ENCODE measurements around the gene PEPD.

The PEPD gene

DNA sequence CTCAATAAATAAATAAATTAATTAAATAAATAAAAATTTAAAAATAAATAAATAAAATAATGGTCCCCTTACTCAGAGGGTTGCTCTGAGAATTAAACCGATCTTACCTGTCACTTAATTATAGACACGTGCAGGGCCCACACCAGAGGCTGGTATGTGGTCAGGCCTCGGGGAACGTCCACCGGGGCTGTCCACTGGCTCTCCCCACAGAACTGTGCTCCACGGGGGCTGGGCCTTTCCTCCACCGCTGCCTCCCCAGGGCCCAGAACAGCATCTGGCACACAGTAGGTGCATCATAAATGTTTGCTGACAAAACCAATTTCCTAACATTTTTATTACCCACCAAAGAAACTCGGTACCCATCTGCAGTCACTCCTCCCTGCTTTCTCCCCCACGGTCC lies 78.9 kb downstream of the PEPD start:
- TF ChIP-seq, protein P1, sequence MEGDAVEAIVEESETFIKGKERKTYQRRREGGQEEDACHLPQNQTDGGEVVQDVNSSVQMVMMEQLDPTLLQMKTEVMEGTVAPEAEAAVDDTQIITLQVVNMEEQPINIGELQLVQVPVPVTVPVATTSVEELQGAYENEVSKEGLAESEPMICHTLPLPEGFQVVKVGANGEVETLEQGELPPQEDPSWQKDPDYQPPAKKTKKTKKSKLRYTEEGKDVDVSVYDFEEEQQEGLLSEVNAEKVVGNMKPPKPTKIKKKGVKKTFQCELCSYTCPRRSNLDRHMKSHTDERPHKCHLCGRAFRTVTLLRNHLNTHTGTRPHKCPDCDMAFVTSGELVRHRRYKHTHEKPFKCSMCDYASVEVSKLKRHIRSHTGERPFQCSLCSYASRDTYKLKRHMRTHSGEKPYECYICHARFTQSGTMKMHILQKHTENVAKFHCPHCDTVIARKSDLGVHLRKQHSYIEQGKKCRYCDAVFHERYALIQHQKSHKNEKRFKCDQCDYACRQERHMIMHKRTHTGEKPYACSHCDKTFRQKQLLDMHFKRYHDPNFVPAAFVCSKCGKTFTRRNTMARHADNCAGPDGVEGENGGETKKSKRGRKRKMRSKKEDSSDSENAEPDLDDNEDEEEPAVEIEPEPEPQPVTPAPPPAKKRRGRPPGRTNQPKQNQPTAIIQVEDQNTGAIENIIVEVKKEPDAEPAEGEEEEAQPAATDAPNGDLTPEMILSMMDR (IDR thresholded peaks at IDR 0.05; ENCODE audit: borderline replicate concordance, insufficient read depth, low read depth, low read length), result no peak
- H3K4me3 ChIP-seq (ENCODE audit: low read depth, low read length), result no peak overlapping the region

DNA sequence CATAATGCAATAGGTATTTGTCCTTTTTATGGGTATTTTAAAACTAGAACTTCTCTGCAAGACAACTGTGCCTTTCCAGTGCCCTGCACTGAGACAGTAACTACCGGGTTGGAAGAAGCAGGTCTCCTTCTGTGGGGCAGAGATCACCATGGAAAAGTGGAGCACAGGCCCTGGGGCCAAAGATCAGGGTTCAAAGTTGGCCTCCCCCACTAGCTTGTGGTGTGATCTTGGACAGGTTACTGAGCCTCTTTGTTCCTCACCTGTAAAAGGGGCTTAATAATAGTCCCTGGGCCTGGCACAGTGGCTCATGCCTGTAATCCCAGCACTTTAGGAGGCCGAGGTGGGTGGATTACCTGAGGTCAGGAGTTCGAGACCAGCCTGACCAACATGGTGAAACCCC lies 79.8 kb downstream of the PEPD start:
- no peak overlapping the region for H3K4me3 ChIP-seq (ENCODE audit: low read depth, low read length)
- TF ChIP-seq, protein P1 (IDR thresholded peaks at IDR 0.05; ENCODE audit: borderline replicate concordance, insufficient read depth, low read depth, low read length), result no peak

DNA sequence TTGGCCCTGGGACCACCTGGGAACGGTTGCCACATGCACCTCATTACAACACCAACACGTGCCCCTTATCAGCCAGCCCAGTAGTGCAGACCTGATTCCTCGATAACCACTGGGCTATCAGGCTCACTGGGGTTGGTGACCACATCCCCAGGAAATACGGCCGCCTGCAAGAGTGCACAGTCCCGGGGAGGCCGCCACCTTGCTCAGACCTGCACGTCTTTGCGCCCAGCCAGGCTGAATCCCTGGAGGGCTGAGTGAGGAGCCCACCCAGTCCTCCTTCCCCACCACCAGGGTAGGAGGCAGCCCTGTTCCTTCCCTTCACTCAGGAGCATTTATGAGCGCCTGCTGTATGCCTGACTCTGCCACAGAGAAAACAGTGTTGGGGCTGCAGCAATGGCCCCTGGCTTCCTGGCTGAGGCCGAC lies 80.3 kb downstream of the PEPD start:
- TF ChIP-seq, protein P1 (IDR thresholded peaks at IDR 0.05; ENCODE audit: borderline replicate concordance, insufficient read depth, low read depth, low read length), result no peak
- H3K4me3 ChIP-seq (ENCODE audit: low read depth, low read length), result no peak overlapping the region

DNA sequence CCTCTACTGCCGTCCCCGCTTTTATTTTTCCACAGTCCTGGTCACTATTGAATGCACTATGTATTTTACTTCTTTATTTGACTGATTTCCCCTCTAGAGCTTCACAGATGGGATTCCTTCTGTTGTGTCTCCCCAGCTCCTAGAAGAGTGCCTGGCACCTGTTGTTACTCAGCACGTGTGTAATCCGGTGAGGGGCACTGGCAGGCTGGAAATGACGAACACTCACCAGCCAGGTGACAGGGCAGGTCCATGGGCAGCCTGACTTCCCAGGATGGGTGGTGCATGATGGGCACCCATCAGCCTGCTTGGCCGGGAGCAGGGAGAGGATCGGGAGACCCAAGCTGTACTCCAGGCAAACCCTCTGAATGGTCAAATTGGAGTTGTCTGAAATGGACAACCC lies 80.9 kb downstream of the PEPD start:
- TF ChIP-seq, protein P1 (IDR thresholded peaks at IDR 0.05; ENCODE audit: borderline replicate concordance, insufficient read depth, low read depth, low read length), result no peak
- H3K4me3 ChIP-seq (ENCODE audit: low read depth, low read length), result no peak overlapping the region

DNA sequence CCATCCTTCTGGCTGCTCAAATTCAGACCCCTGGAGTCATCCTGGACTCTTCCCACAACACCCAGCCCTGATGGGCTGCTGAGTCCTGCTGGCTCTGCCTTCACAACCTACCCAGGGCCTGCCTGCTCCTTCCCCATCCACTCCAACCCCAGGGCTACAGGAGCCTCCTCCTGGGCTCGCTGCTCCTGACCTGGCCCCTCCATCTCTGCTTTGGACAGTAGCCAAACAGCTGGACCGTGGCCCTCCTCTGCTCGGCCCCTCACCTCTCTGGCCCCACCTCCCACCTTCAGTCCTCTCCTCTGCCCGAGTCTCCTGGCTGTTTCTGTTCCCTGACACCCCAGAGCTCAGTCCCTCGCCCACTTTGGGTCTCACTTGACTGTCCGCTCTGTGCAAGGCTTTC lies 81.3 kb downstream of the PEPD start:
- no peak overlapping the region for H3K4me3 ChIP-seq (ENCODE audit: low read depth, low read length)
- TF ChIP-seq, protein P1 (IDR thresholded peaks at IDR 0.05; ENCODE audit: borderline replicate concordance, insufficient read depth, low read depth, low read length), result no peak

DNA sequence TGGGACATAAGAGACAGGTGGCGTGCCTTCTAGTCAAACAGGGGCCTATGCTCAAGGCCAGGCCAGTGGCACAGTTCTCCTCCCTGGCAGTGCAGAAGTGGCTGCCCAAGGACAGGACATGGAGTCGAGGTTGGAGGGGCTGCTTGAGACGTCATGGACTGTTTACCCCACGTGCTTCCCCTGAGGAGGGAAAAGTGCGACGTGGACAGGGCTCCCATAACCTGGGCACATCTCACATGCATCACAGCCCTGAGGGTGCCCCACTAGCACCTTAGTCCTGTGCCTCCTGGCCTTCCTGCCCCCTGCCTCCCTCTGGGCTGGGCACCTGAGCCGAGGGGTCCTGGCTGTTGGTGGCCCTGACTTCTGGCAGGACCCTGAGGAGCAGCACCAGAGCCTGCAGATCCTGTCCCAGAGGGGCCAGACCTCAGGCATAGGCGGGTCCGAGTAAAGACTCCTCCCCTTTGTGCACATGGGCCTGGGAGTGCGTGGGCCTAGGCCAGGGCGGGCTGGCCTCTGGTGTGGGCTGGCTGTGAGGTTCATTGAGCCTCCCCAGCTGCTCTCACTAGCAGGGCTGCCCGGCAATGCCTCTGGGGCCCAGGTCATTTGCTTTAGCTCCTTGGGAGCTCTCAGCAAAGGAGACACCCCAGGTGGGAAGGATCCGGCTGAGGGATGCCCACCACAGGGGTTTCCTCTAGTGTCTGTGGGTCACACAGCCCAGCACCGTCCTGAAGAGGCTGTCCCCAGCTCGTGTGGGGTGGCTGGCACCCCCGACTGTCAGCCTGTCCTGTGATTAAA lies 82.4 kb downstream of the PEPD start:
- no peak overlapping the region for H3K4me3 ChIP-seq (ENCODE audit: low read depth, low read length)
- TF ChIP-seq, protein P1 (IDR thresholded peaks at IDR 0.05; ENCODE audit: borderline replicate concordance, insufficient read depth, low read depth, low read length), result no peak

Measured in GM12875 (cell line).